Activated CD4-positive, alpha-beta T cell treated with anti-CD3 and anti-CD28 coated beads, Interleukin-2, amount 10 ng/mL, durations not matched to agents 24 days and 14 days (primary cell): ENCODE results near the gene PTPRB. TPM values are rescaled to one million over a fixed set of nuclear protein-coding genes. Genes with fewer than 3 reads are reported as not detected.

Experiments
- DNase-seq: peaks from one replicate; pipeline ENCODE4 v3.0.0; 2022
- H3K27ac Mint-ChIP-seq: one replicate; pipeline ENCODE4 v1.8.0; 2022; ENCODE audit warnings: mild to moderate bottlenecking, mixed read lengths
- H3K27me3 Mint-ChIP-seq: one replicate; pipeline ENCODE4 v1.8.0; 2022; ENCODE audit warnings: mixed read lengths
- H3K36me3 Mint-ChIP-seq: one replicate; pipeline ENCODE4 v1.8.0; 2022; ENCODE audit warnings: low read depth, mild to moderate bottlenecking, mixed read lengths
- H3K4me1 Mint-ChIP-seq: one replicate; pipeline ENCODE4 v1.8.0; 2021; ENCODE audit warnings: mixed read lengths
- H3K4me3 Mint-ChIP-seq: one replicate; pipeline ENCODE4 v1.8.0; 2022; ENCODE audit warnings: mild to moderate bottlenecking, moderate library complexity, mixed read lengths
- H3K9me3 Mint-ChIP-seq: one replicate; pipeline ENCODE4 v1.8.0; 2021; ENCODE audit warnings: mixed read lengths
- intact Hi-C: fragments of 100-400 bp; cut with micrococcal nuclease; formaldehyde crosslinking; loops from one replicate; pipeline ENCODE4 v1.15.1; 2023
- total RNA-seq: library from RNA; stranded (reverse); gene quantifications from 2 replicates; pipeline ENCODE4 v1.2.3, GENCODE V29; 2022

PTPRB gene
- total RNA-seq, 1 donor from 2014 or later, result not detected

DNA sequence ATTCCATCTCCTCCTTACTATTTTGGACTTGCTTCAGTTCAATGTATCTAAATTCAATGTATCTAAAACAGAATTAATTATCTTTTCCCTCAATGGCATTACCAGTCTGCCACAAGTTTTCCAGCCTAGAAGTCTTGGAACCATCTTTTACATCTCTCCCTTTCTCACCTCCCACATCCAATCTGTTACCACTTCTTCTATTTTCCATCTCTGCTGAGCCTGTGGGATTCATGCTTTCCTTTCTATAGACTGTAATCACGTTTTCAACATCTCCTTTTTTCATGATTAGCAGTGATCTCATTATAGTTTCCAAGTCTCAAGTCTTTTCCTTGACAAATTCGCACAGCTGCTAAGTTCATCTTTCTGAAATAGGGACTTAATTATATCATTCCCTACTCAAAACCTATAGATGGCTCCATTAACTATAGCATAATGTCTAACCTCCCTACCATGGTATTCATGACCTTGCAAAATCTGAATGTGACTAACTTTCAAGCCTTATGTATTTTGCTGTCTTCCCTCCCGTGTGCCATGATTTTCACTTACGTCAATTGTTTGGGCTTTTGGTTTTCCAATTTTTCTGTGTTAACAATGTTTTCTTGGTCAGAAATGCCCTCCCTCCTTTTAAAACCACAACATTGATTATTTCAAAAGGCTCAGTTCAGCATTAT lies 20.5 kb upstream of the PTPRB start:
- no peaks in the 10 kb centered on the region for H3K4me1 Mint-ChIP-seq

DNA sequence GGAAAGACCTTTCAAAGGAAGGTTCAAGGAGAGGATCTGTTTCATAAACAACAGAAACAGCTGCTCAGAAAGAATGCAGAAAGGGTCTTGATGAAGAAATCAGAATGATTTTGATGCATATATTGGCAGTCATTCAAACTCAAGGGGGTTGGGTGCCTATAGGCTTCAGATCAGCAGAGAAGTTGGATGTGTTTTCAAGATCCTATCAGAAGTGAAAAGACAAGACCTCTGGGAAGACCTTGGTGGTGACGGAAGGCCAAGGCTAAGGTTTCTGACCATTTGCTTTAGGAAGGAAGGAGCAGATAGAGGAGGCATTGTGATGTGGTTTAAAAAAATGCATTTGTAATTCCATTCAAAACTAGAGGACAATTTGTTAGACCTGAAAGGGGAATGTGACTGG lies 15.2 kb upstream of the PTPRB start:
- Mint-ChIP-seq H3K4me1 (no peaks in the 10 kb centered on the region), H3K4me3 (no peak overlapping the region), H3K27me3 (peaks cover 3% of the 10 kb centered on the region), H3K27ac (no peak overlapping the region), H3K36me3 (no peaks in the 10 kb centered on the region), H3K9me3 (no peaks in the 10 kb centered on the region)
- DNase-seq, result no peak
- intact Hi-C loops, result no loop called here

More for the DNA sequence above, 20.5 kb upstream of the PTPRB start:
- Mint-ChIP-seq H3K27me3 (no peaks in the 10 kb centered on the region), H3K9me3 (no peaks in the 10 kb centered on the region), H3K27ac (no peak overlapping the region), H3K36me3 (no peaks in the 10 kb centered on the region), H3K4me3 (no peak overlapping the region)
- DNase-seq, result no peak
- intact Hi-C loops, result no loop called here

DNA sequence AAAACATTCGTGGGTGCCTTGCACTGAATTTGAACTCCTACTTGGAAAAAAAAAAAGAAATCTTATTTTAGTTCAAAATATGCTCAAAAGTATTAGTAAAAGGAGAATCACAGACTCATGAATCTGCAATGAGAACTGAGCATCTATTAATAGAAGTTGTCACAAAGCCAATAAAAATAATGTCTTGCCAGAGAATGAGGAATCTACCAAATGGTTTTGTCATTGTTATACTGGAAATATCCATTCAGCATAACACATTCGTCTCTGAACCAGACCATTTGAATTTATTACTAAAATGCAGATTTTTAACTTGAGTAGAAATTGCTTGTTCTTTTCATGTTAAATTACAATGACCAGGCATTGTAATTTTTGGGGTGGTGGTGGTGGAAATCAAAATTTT lies 11.6 kb upstream of the PTPRB start:
- no peak for DNase-seq
- Mint-ChIP-seq H3K36me3 (no peaks in the 10 kb centered on the region), H3K9me3 (no peaks in the 10 kb centered on the region), H3K27me3 (peaks cover 7% of the 10 kb centered on the region), H3K27ac (no peak overlapping the region), H3K4me3 (no peak overlapping the region), H3K4me1 (peaks cover 3% of the 10 kb centered on the region)
- intact Hi-C loops, result no loop called here

DNA sequence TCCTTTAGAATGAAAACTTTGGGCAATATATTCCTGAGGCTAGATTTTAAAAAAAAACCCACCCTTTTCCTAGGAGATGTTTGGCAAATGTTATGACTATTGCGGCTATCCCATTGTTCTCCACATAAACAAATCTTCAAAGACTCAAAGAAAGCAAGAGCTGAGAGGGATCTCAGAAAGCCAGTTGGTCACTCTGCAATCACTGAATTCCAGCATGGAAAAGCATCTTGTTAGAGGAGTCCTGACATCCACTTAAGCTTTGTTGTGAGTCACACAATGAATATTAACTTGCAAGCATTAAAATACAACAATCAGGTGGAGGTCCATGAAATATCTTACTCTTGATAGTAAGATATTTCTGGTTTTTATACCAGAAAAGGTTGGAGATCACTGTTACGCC lies 11.0 kb upstream of the PTPRB start:
- DNase-seq, result no peak
- no peaks in the 10 kb centered on the region for H3K9me3 Mint-ChIP-seq

DNA sequence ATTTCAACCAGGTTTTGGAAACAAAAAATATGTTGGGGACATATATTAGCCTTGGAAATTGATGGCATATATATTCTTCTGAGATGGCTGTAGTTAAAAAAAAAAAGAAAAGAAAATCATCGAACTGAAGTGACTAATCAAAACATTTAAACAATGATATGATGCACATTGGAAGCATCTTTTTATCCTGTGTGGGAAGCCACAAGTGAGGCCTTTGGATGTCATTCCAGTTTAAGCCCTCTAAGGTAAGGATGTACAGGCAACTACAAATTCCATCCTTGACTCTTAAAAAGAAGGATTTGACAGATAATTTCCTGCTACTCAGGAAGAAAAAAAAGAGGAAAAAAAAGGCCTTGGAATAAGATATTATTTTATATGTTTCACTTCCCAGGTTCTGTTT lies 9.6 kb upstream of the PTPRB start:
- intact Hi-C loops, result no loop called here
- no peak overlapping the region for H3K27ac Mint-ChIP-seq
- no peaks in the 10 kb centered on the region for H3K36me3 Mint-ChIP-seq
- no peaks in the 10 kb centered on the region for H3K9me3 Mint-ChIP-seq
- H3K4me3 Mint-ChIP-seq, result no peak overlapping the region
- H3K27me3 Mint-ChIP-seq, result peaks cover 5% of the 10 kb centered on the region
- no peak for DNase-seq
- peaks cover 3% of the 10 kb centered on the region for H3K4me1 Mint-ChIP-seq

More for the DNA sequence above, 11.0 kb upstream of the PTPRB start:
- Mint-ChIP-seq H3K36me3 (no peaks in the 10 kb centered on the region), H3K27me3 (peaks cover 7% of the 10 kb centered on the region), H3K4me3 (no peak overlapping the region), H3K4me1 (peaks cover 3% of the 10 kb centered on the region), H3K27ac (no peak overlapping the region)
- intact Hi-C loops, result no loop called here

DNA sequence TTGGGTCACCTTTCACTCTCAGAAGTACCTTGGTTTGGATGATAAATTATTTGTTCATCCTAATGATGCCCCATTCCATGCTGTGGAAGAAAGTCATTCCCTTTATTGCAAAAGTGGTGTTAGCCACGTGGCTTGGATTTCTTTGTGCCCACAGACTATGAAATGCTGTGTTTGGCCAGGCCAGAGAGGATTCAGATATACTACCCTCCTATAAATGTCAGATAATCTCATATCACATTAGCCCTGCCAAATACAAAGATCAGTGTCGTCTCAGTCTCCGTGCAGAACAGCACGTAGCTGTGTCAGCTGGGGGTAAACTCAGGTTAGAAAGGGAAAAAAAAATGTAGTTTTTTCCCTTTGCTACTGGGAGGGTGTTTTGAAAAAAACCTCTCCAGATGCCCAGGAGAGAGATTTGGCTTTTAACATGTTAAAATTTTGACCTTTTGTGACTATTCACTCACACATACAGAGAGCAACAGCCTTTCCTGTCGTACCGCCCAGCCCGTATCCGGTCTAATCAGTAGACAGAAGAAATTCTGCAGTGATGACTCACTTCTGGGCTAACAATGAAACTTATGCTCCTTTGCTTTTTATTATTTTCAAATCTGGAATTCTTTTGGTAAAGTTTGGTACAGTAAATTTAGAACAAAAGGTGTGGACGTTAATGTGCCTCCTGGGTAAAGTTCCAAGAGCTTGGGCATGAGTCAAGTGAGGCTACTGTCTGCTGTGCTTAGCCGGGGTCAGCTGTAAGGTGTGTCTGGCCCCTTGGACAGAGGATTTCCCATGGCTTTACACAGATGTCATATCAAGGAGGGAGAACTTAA lies 8.5 kb upstream of the PTPRB start:
- Mint-ChIP-seq H3K27ac (no peak overlapping the region), H3K27me3 (peaks cover 12% of the 10 kb centered on the region), H3K4me1 (peaks cover 3% of the 10 kb centered on the region), H3K4me3 (peak overlapping the region; percentile 39), H3K9me3 (no peaks in the 10 kb centered on the region), H3K36me3 (no peaks in the 10 kb centered on the region)
- intact Hi-C loops, result no loop called here
- DNase-seq, result peak; percentile 60

GRCh38 chr12:70644861-70645260 lies 7.6 kb upstream of the PTPRB start:
- no peak for DNase-seq
- H3K4me3 Mint-ChIP-seq, result no peak overlapping the region
- intact Hi-C loops, result no loop called here
- peaks cover 12% of the 10 kb centered on the region for H3K27me3 Mint-ChIP-seq
- no peaks in the 10 kb centered on the region for H3K36me3 Mint-ChIP-seq
- H3K9me3 Mint-ChIP-seq, result no peaks in the 10 kb centered on the region
- H3K27ac Mint-ChIP-seq, result no peak overlapping the region
- H3K4me1 Mint-ChIP-seq, result peaks cover 3% of the 10 kb centered on the region

GRCh38 chr12:70643939-70644338 lies 6.7 kb upstream of the PTPRB start:
- H3K4me3 Mint-ChIP-seq, result no peak overlapping the region
- DNase-seq, result no peak
- H3K9me3 Mint-ChIP-seq, result no peaks in the 10 kb centered on the region
- intact Hi-C loops, result no loop called here
- peaks cover 12% of the 10 kb centered on the region for H3K27me3 Mint-ChIP-seq
- no peak overlapping the region for H3K27ac Mint-ChIP-seq
- no peaks in the 10 kb centered on the region for H3K36me3 Mint-ChIP-seq
- peaks cover 3% of the 10 kb centered on the region for H3K4me1 Mint-ChIP-seq

GRCh38 chr12:70641691-70642090 lies 4.5 kb upstream of the PTPRB start:
- H3K4me3 Mint-ChIP-seq, result no peak overlapping the region
- no peak overlapping the region for H3K27ac Mint-ChIP-seq
- H3K9me3 Mint-ChIP-seq, result no peaks in the 10 kb centered on the region
- peaks cover 3% of the 10 kb centered on the region for H3K4me1 Mint-ChIP-seq
- DNase-seq, result no peak
- intact Hi-C loops, result no loop called here
- H3K36me3 Mint-ChIP-seq, result no peaks in the 10 kb centered on the region
- H3K27me3 Mint-ChIP-seq, result peaks cover 10% of the 10 kb centered on the region

- H3K27ac Mint-ChIP-seq, result no peak overlapping the region
- peaks cover under 1% of the 10 kb centered on the region for H3K4me1 Mint-ChIP-seq
- intact Hi-C loops, result no loop called here
- peaks cover 9% of the 10 kb centered on the region for H3K27me3 Mint-ChIP-seq
- no peaks in the 10 kb centered on the region for H3K36me3 Mint-ChIP-seq
- H3K9me3 Mint-ChIP-seq, result no peaks in the 10 kb centered on the region
- no peak for DNase-seq
- H3K4me3 Mint-ChIP-seq, result no peak overlapping the region
These were observed 3.7 kb upstream of the PTPRB start for GRCh38 chr12:70640901-70641300.

- intact Hi-C loops, result no loop called here
- no peak overlapping the region for H3K4me3 Mint-ChIP-seq
- H3K9me3 Mint-ChIP-seq, result no peaks in the 10 kb centered on the region
- H3K4me1 Mint-ChIP-seq, result no peaks in the 10 kb centered on the region
- DNase-seq, result no peak
- H3K36me3 Mint-ChIP-seq, result no peaks in the 10 kb centered on the region
- no peak overlapping the region for H3K27ac Mint-ChIP-seq
- peaks cover 9% of the 10 kb centered on the region for H3K27me3 Mint-ChIP-seq
These were observed 2.3 kb upstream of the PTPRB start for GRCh38 chr12:70639535-70639934.

DNA sequence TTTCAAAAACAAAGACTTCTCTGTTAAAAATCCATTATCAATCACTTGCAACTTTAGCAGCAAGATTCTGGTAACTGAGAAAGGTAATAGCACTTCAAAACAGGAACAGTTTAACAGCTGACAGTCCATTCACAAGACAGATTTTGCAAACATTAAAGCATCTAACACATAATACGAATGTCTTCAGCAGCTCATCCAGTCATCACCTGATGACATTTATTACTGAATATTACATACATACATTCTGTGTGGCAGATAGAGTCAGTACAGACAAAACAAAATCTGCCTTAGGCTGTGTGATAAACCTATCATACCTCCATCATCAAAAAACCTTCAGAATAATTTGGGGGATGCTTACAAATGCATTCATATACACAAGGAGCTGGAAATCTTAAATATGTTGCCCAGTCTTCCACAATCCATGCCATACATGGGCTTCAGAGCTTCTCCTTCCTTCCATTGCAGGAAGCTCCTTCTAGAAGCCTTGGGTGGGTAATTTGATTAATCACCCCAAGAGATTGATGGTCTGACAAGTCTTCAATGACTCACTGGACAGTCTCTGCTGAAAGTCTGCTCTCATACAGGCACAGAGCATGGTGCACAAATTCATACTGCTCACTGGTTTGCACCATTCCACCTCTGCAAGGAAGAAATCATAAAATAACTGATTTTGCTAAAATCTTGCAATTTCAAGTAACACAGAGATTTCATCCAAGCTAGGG lies 1.6 kb upstream of the PTPRB start:
- Mint-ChIP-seq H3K27ac (no peak overlapping the region), H3K4me1 (no peaks in the 10 kb centered on the region), H3K27me3 (peaks cover 9% of the 10 kb centered on the region), H3K4me3 (no peak overlapping the region), H3K36me3 (no peaks in the 10 kb centered on the region), H3K9me3 (no peaks in the 10 kb centered on the region)
- intact Hi-C loops, result no loop called here
- no peak for DNase-seq

- H3K4me1 Mint-ChIP-seq, result no peaks in the 10 kb centered on the region
- H3K4me3 Mint-ChIP-seq, result no peak overlapping the region
- no peak for DNase-seq
- H3K9me3 Mint-ChIP-seq, result no peaks in the 10 kb centered on the region
- H3K27me3 Mint-ChIP-seq, result peaks cover 1% of the 10 kb centered on the region
- intact Hi-C loops, result no loop called here
- H3K27ac Mint-ChIP-seq, result no peak overlapping the region
- H3K36me3 Mint-ChIP-seq, result no peaks in the 10 kb centered on the region
These were observed 1.5 kb downstream of the PTPRB start for GRCh38 chr12:70635755-70636154.
